DOHH2 (cell line): ENCODE data around the gene GOLPH3L.

Experiments
- H3F3A ChIP-seq: fragments of 200-600 bp; sonication (generic), shearing (Covaris generic); 2 replicates; pipeline ENCODE4 v1.6.0; 2016; ENCODE audit warnings: antibody characterized with exemption, mild to moderate bottlenecking; ENCODE audit not compliant: control insufficient read depth, insufficient read depth
- H3K27ac ChIP-seq: fragments of 200-600 bp; sonication (generic); 2 replicates; pipeline ENCODE4 v1.5.1; 2014; ENCODE audit warnings: low read depth, mild to moderate bottlenecking, low read length, moderate library complexity
- H3K27me3 ChIP-seq: fragments of 200-600 bp; sonication (generic); 2 replicates; pipeline ENCODE4 v1.6.1; 2014; ENCODE audit warnings: mild to moderate bottlenecking, low read length, mixed read lengths; ENCODE audit not compliant: control insufficient read depth
- H3K36me3 ChIP-seq: fragments of 200-600 bp; sonication (generic); 2 replicates; pipeline ENCODE4 v1.6.1; 2014; ENCODE audit warnings: mild to moderate bottlenecking, low read length, moderate library complexity, mixed read lengths; ENCODE audit not compliant: control insufficient read depth
- H3K4me1 ChIP-seq: fragments of 200-600 bp; sonication (generic); 2 replicates; pipeline ENCODE4 v1.6.1; 2014; ENCODE audit warnings: mild to moderate bottlenecking, low read length, mixed read lengths; ENCODE audit not compliant: control insufficient read depth
- H3K4me2 ChIP-seq: fragments of 200-600 bp; sonication (generic); 2 replicates; pipeline ENCODE4 v1.6.0; 2014; ENCODE audit warnings: mild to moderate bottlenecking, low read length, moderate library complexity
- H3K4me3 ChIP-seq: fragments of 200-600 bp; sonication (generic); 2 replicates; pipeline ENCODE4 v1.5.1; 2014; ENCODE audit warnings: mild to moderate bottlenecking, low read length, mixed read lengths
- H3K79me2 ChIP-seq: fragments of 200-600 bp; sonication (generic); 2 replicates; pipeline ENCODE4 v1.6.1; 2014; ENCODE audit warnings: mild to moderate bottlenecking, low read length, mixed read lengths; ENCODE audit not compliant: control insufficient read depth
- H3K9me2 ChIP-seq: fragments of 200-600 bp; sonication (generic); replicated peaks from 2 replicates; pipeline ENCODE4 v1.6.1; 2014; ENCODE audit warnings: mild to moderate bottlenecking, low read length, mixed read lengths; ENCODE audit not compliant: control insufficient read depth
- H3K9me3 ChIP-seq: fragments of 200-600 bp; sonication (generic); 2 replicates; pipeline ENCODE4 v1.6.1; 2014; ENCODE audit warnings: antibody characterized with exemption, low read length, mixed read lengths; ENCODE audit not compliant: control insufficient read depth, insufficient read depth
- H4K20me1 ChIP-seq: fragments of 200-600 bp; sonication (generic); 2 replicates; pipeline ENCODE4 v1.6.0; 2014; ENCODE audit warnings: low read depth, mild to moderate bottlenecking, antibody characterized with exemption, low read length, moderate library complexity; ENCODE audit not compliant: control insufficient read depth, insufficient read depth
- EZH2phosphoT487 ChIP-seq: fragments of 200-600 bp; sonication (generic); IDR thresholded peaks from 2 replicates; pipeline ENCODE4 v1.6.1; 2017; ENCODE audit warnings: borderline replicate concordance, mild to moderate bottlenecking, antibody characterized with exemption, low read length, moderate library complexity, mixed read lengths
- TF ChIP-seq, protein P1 (sequence below): fragments of 200-600 bp; sonication (generic); IDR thresholded peaks from one replicate; pipeline ENCODE4 v1.5.1; 2014; ENCODE audit warnings: antibody characterized with exemption, mild to moderate bottlenecking, low read depth, low read length; ENCODE audit not compliant: poor library complexity, severe bottlenecking

Gene GOLPH3L

DNA sequence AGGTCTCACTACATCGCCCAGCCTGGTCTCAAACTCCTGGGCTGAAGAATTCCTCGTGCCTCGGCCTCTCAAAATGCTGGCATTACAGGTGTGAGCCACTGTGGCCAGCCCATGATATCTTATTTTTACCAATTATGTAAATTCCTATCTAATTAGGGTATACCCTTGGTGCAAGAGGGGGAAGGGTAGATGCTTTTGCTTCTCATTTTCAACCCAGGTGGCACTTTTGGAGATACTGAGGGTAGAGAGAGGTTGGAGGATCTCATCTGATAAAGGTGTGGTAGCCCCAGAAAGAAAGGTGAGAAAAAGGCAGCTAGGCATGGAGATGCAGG, 85.0 kb downstream of the GOLPH3L start:
- no peak for TF ChIP-seq EZH2phosphoT487
- TF ChIP-seq, protein P1, sequence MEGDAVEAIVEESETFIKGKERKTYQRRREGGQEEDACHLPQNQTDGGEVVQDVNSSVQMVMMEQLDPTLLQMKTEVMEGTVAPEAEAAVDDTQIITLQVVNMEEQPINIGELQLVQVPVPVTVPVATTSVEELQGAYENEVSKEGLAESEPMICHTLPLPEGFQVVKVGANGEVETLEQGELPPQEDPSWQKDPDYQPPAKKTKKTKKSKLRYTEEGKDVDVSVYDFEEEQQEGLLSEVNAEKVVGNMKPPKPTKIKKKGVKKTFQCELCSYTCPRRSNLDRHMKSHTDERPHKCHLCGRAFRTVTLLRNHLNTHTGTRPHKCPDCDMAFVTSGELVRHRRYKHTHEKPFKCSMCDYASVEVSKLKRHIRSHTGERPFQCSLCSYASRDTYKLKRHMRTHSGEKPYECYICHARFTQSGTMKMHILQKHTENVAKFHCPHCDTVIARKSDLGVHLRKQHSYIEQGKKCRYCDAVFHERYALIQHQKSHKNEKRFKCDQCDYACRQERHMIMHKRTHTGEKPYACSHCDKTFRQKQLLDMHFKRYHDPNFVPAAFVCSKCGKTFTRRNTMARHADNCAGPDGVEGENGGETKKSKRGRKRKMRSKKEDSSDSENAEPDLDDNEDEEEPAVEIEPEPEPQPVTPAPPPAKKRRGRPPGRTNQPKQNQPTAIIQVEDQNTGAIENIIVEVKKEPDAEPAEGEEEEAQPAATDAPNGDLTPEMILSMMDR = no peak
- Histone ChIP-seq H3K27ac (no peak overlapping the region), H3F3A (peaks cover 4% of the 10 kb centered on the region; the same call in 1 of the 2 replicates), H3K4me1 (peaks cover 34% of the 10 kb centered on the region), H3K4me2 (no peak overlapping the region), H3K9me3 (no peaks in the 10 kb centered on the region), H3K27me3 (no peaks in the 10 kb centered on the region), H3K9me2 (no peaks in the 10 kb centered on the region), H4K20me1 (no peaks in the 10 kb centered on the region; the same call in 1 of the 2 replicates), H3K36me3 (peaks cover 49% of the 10 kb centered on the region), H3K79me2 (no peaks in the 10 kb centered on the region), H3K4me3 (no peak overlapping the region)

DNA sequence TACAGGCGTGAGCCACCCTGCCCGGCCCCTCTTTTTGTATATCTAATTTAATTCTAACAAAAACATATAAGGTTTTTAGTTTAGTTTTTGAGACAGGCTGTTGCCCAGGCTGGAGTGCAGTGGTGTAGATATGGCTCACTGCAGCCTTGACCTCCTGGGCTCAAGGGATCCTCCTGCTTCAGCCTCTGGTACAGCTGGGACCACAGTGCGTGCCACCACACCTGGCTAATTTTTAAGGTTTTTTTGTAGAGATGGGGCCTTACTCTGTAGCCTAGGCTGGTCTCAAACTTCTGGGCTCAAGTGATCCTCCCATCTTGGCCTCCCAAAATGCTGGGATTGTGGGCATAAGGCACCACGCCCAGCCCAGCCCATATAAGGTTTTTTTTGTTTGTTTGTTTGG, 86.4 kb downstream of the GOLPH3L start:
- H4K20me1 ChIP-seq = no peaks in the 10 kb centered on the region; the same call in 1 of the 2 replicates

DNA sequence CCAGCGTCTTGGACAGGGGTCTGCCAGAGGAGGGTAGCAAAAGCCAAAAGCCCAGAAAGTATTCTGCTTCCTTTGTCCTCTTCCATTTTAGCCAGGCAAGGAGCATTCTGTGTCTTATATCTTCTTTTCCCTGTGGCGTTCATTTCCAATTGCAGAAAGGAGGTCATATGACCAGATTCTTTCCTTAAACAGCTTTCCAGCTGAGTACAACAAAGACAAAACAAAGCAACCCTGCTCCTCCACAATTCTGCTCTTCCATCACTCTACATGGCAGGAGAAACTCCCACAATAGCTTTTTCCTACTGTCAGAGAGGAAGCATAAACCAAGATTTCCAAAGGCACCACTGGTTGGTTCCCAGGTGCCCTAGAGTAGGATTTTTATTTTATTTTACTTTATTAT, 87.2 kb downstream of the GOLPH3L start:
- TF ChIP-seq EZH2phosphoT487 = no peak
- TF ChIP-seq, protein P1 = no peak
- Histone ChIP-seq H3K9me3 (no peaks in the 10 kb centered on the region), H3K27me3 (no peaks in the 10 kb centered on the region), H3K27ac (no peak overlapping the region), H3K4me2 (no peak overlapping the region), H4K20me1 (no peaks in the 10 kb centered on the region; the same call in 1 of the 2 replicates), H3F3A (no peaks in the 10 kb centered on the region), H3K36me3 (peaks cover 28% of the 10 kb centered on the region), H3K4me3 (no peak overlapping the region), H3K4me1 (peaks cover 32% of the 10 kb centered on the region), H3K79me2 (no peaks in the 10 kb centered on the region), H3K9me2 (no peaks in the 10 kb centered on the region)

More for the DNA sequence above, 86.4 kb downstream of the GOLPH3L start:
- TF ChIP-seq EZH2phosphoT487 = no peak
- TF ChIP-seq, protein P1 = no peak
- Histone ChIP-seq H3K4me1 (peaks cover 34% of the 10 kb centered on the region), H3K9me3 (no peaks in the 10 kb centered on the region), H3K79me2 (no peaks in the 10 kb centered on the region), H3K27ac (no peak overlapping the region), H3K27me3 (no peaks in the 10 kb centered on the region), H3K9me2 (no peaks in the 10 kb centered on the region), H3K4me2 (no peak overlapping the region), H3F3A (no peaks in the 10 kb centered on the region), H3K36me3 (peaks cover 35% of the 10 kb centered on the region), H3K4me3 (no peak overlapping the region)
